GM12872 (cell line): Measurements from ENCODE around the gene LMNA.

Source experiments
- TF ChIP-seq, protein P1 (sequence below): IDR thresholded peaks from 3 replicates; pipeline ENCODE4 v1.5.1; 2011; ENCODE audit warnings: low read depth, mild to moderate bottlenecking, low read length, moderate library complexity; ENCODE audit not compliant: insufficient read depth

Gene LMNA

DNA sequence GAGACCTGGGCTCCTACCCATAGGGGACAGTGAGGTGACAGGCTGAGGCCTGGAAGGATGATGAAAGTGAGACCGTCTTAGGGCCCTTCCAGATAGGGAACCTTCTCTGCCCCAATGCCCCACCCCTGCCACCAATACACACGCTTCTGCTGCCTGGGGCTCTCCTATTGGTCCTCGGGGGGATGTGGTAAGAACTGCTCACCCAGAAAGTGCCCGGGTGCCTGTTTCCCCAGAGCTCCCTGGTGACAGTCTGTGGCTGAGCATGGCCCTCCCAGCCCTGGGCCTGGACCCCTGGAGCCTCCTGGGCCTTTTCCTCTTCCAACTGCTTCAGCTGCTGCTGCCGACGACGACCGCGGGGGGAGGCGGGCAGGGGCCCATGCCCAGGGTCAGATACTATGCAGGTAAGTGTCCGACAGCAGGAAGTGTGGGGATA is 39.8 kb downstream of the LMNA start:
- TF ChIP-seq, protein P1, sequence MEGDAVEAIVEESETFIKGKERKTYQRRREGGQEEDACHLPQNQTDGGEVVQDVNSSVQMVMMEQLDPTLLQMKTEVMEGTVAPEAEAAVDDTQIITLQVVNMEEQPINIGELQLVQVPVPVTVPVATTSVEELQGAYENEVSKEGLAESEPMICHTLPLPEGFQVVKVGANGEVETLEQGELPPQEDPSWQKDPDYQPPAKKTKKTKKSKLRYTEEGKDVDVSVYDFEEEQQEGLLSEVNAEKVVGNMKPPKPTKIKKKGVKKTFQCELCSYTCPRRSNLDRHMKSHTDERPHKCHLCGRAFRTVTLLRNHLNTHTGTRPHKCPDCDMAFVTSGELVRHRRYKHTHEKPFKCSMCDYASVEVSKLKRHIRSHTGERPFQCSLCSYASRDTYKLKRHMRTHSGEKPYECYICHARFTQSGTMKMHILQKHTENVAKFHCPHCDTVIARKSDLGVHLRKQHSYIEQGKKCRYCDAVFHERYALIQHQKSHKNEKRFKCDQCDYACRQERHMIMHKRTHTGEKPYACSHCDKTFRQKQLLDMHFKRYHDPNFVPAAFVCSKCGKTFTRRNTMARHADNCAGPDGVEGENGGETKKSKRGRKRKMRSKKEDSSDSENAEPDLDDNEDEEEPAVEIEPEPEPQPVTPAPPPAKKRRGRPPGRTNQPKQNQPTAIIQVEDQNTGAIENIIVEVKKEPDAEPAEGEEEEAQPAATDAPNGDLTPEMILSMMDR = no peak

DNA sequence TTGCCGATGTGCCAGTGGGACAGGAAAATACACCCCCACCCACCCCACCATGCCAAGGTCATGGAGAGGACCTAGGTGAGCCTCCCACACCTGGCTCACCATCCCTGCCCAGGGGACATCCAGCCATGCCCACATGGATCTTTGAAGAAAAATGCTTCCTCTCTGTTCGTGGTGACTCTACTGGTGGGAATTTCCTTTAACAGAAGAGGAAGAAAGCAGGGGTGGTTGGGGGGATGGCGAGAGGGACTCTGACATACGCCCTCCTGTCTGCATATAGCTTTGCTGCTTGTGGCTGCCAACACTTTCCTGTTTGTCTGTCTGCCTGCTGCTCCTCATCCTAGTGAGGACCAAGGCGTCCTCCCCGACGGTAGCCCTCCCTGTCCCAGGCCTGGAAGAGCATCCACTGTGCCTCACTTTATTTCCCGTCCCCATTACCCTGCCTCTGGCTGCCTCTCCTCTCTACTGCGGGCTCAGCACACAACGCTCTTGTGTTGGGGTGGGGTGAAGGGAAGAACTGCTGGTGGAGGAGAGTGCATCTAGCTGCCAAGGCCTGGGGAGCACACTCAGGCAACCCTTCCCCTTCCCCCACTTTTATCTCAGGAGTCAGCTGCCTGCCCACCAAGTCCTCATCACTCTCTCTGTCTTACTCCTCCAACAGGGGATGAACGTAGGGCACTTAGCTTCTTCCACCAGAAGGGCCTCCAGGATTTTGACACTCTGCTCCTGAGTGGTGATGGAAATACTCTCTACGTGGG is 41.4 kb downstream of the LMNA start:
- TF ChIP-seq, protein P1 = no peak

DNA sequence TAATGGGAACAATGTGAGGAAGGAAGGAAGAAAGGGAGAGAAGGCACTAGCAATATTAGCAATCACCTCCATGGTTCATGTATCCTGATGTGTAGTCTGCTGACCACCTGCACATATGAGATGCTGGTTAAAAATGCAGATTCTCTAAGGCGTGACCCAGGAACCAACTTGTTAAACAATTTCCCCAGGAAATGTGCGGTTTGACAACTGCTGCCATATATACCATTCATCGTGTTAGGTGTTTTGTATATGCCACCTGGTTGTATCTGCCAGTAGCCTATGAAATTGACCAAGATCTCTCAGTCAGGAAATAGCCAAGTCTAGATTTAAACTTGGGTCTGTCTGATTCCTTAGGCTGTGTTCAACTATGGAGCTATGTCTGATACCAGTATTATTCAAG is 43.0 kb downstream of the LMNA start:
- TF ChIP-seq, protein P1 = no peak

DNA sequence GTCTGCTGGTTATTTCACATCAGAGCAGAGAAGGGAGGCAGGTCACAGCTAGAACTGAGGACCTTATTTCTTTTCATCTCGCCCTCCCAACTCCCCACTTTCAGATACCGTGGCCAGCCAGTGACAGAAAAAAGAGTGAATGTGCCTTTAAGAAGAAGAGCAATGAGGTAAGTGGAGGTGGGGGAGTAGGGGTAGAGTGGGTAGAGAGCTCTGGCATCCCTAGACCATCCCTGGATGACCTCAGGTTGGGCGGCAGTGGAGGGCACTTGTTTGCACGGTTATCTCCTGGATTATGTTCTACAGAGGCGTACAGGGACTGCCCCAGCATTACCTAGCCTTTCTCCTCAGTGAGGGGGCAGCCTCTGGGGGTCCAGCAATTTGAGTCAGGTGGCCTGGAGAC is 43.5 kb downstream of the LMNA start:
- TF ChIP-seq, protein P1 = no peak

DNA sequence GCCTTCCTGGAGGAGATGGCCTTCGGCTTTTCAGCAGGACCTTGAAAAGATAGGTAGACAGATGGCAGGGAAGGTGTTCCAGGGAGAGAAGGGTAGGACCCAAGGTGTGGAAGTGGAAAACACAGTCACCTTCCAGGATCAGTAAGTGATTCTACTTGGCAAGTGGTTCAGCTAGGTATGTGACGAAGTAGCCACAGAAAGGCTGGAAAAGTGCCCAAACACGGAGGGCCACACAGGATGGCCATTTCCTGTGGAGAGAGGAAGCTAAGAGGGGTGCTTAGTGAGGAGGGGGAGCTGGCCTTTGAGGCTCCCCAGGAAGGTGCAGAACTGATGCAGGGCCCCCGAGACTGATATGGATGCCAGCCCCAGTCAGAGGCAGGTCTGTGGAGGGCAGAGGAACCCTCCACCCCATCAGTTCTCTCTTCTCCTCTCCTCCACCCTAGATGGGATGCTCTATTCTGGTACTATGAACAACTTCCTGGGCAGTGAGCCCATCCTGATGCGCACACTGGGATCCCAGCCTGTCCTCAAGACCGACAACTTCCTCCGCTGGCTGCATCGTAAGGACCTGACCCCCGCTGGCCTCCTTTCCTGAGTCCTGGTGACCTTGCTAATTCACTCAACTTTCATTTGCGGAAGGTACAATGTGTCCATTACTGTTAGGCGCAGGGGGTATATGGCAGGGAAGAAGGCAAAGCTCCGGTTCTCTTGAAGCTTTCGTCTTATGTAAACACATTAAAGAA is 45.7 kb downstream of the LMNA start:
- TF ChIP-seq, protein P1 = no peak

DNA sequence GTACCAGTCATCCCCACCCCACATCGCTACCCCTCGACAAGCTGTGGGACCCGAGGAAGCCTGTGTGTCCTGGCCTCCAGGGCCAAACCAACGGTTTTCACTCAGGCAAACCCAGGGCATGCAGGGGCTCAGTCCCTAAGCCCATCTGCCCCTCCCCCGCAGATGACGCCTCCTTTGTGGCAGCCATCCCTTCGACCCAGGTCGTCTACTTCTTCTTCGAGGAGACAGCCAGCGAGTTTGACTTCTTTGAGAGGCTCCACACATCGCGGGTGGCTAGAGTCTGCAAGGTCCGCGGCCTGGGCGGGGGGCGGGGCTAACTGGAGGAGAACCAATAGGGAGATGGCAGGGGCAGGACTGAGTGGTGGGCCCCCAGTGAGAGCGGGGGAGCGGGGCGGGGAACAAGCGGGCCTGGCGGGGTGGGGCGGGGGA is 46.2 kb downstream of the LMNA start:
- TF ChIP-seq, protein P1 = no peak

DNA sequence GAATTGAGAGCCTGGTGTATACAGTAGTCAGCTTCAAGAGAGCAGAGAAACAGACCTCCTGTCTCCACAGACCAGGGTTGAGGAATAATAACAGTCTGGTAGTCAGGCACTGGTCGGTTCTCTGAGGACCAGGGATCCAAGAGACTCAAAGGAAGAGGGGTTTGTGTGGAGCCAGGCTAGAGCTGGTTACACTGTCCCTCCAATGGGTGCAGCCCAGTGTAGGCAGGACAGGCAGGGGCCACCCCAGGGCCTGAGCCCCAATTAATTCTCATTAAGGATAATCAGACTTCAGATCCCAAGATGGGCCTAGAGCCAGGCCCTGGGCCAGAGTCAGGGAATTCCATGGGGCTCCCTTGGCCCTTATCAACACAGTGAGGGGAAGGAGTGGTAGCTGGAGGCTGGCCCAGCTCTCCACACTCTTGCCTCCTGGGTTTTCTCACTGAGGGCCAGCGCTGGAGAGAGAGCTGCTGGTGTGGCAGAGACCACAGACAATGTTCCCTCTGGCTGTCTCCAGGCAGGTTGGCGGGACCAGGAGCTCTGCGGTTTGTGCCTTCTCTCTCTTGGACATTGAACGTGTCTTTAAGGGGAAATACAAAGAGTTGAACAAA is 48.0 kb downstream of the LMNA start:
- TF ChIP-seq, protein P1 = no peak
